SK-N-SH treated with all-trans-retinoic acid at 6 μM for 48 hours (cell line): ENCODE data around the gene RANBP1.

Experiments used
- ATAC-seq: fragments of 200-7000 bp; cut with Tn5 transposase; 3 replicates; pipeline ENCODE4 v1.9.1; 2020; ENCODE audit warnings: mild to moderate bottlenecking, moderate library complexity
- ARNTL ChIP-seq: fragments of 450-650 bp; formaldehyde crosslinking; IDR thresholded peaks from 2 replicates; pipeline ENCODE4 v1.5.0; 2020; ENCODE audit warnings: low read depth, mild to moderate bottlenecking, moderate library complexity, borderline replicate concordance
- BACH2 ChIP-seq: fragments of 250-450 bp; sonication (Bioruptor Pico); IDR thresholded peaks from 2 replicates; pipeline ENCODE4 v1.9.0; 2021; ENCODE audit warnings: mild to moderate bottlenecking, borderline replicate concordance
- CREB5 ChIP-seq: fragments of 250-450 bp; sonication (Bioruptor Pico); IDR thresholded peaks from 2 replicates; pipeline ENCODE4 v1.5.1; 2020; ENCODE audit warnings: low read depth, mild to moderate bottlenecking, moderate library complexity
- ESRRG ChIP-seq: fragments of 250-450 bp; sonication (Bioruptor Pico); IDR thresholded peaks from 2 replicates; pipeline ENCODE4 v1.6.1; 2021; ENCODE audit warnings: mild to moderate bottlenecking
- GLIS3 ChIP-seq: fragments of 250-450 bp; sonication (Bioruptor Pico); IDR thresholded peaks from 2 replicates; pipeline ENCODE4 v1.5.0; 2020; ENCODE audit warnings: mild to moderate bottlenecking, moderate library complexity
- ISL1 ChIP-seq: fragments of 250-450 bp; sonication (Bioruptor Pico); IDR thresholded peaks from 2 replicates; pipeline ENCODE4 v2.1.2; 2022; ENCODE audit warnings: mild to moderate bottlenecking, moderate library complexity
- OSR1 ChIP-seq: fragments of 250-450 bp; sonication (Bioruptor Pico); IDR thresholded peaks from 2 replicates; pipeline ENCODE4 v1.8.0; 2022; ENCODE audit warnings: moderate library complexity, mild to moderate bottlenecking, inconsistent platforms
- PATZ1 ChIP-seq: fragments of 250-450 bp; sonication (Bioruptor Pico); IDR thresholded peaks from 2 replicates; pipeline ENCODE4 v1.8.0; 2020; ENCODE audit warnings: mild to moderate bottlenecking, moderate library complexity, borderline replicate concordance
- POU6F1 ChIP-seq: fragments of 250-450 bp; sonication (Bioruptor Pico); IDR thresholded peaks from 2 replicates; pipeline ENCODE4 v1.8.0; 2021; ENCODE audit warnings: low read depth, mild to moderate bottlenecking, moderate library complexity, borderline replicate concordance
- PPARA ChIP-seq: fragments of 250-450 bp; sonication (Bioruptor Pico); IDR thresholded peaks from 2 replicates; pipeline ENCODE4 v1.5.0; 2020; ENCODE audit warnings: mild to moderate bottlenecking, borderline replicate concordance
- RARB ChIP-seq: fragments of 250-450 bp; sonication (Bioruptor Pico); IDR thresholded peaks from 2 replicates; pipeline ENCODE4 v1.8.0; 2021; ENCODE audit warnings: mild to moderate bottlenecking, moderate library complexity
- TCF4 ChIP-seq: fragments of 250-450 bp; sonication (Bioruptor Pico); IDR thresholded peaks from 2 replicates; pipeline ENCODE4 v1.8.0; 2021; ENCODE audit warnings: mild to moderate bottlenecking, moderate library complexity, borderline replicate concordance
- TOX ChIP-seq: fragments of 250-450 bp; sonication (Bioruptor Pico); IDR thresholded peaks from 2 replicates; pipeline ENCODE4 v1.8.0; 2021; ENCODE audit warnings: mild to moderate bottlenecking, moderate library complexity, borderline replicate concordance
- TSHZ2 ChIP-seq: fragments of 250-450 bp; sonication (Bioruptor Pico); IDR thresholded peaks from 2 replicates; pipeline ENCODE4 v1.5.0; 2020; ENCODE audit warnings: mild to moderate bottlenecking, moderate library complexity
- ZC3H10 ChIP-seq: fragments of 250-450 bp; sonication (Bioruptor Pico); IDR thresholded peaks from 2 replicates; pipeline ENCODE4 v1.5.1; 2021; ENCODE audit warnings: mild to moderate bottlenecking, moderate library complexity
- ZFP3 ChIP-seq: fragments of 250-450 bp; sonication (Bioruptor Pico); IDR thresholded peaks from 2 replicates; pipeline ENCODE4 v1.5.0; 2020; ENCODE audit warnings: mild to moderate bottlenecking, moderate library complexity
- ZFP30 ChIP-seq: fragments of 450-650 bp; formaldehyde crosslinking; IDR thresholded peaks from 2 replicates; pipeline ENCODE4 v1.5.0; 2022; ENCODE audit warnings: mild to moderate bottlenecking, moderate library complexity
- ZNF565 ChIP-seq: fragments of 450-650 bp; formaldehyde crosslinking; conservative IDR thresholded peaks from 2 replicates; pipeline ENCODE4 v1.5.0; 2020; ENCODE audit warnings: low read depth, mild to moderate bottlenecking, moderate library complexity
- ZNF70 ChIP-seq: fragments of 450-650 bp; formaldehyde crosslinking; IDR thresholded peaks from 2 replicates; pipeline ENCODE4 v1.5.0; 2020; ENCODE audit warnings: mild to moderate bottlenecking, moderate library complexity
- ZNF8 ChIP-seq: fragments of 450-650 bp; formaldehyde crosslinking; IDR thresholded peaks from 2 replicates; pipeline ENCODE4 v1.5.0; 2020; ENCODE audit warnings: mild to moderate bottlenecking, moderate library complexity
- TF ChIP-seq, protein P1 (sequence below): fragments of 250-450 bp; sonication (Bioruptor Pico); IDR thresholded peaks from 2 replicates; pipeline ENCODE4 v1.5.1; 2021; ENCODE audit warnings: mild to moderate bottlenecking, moderate library complexity

The RANBP1 gene

DNA sequence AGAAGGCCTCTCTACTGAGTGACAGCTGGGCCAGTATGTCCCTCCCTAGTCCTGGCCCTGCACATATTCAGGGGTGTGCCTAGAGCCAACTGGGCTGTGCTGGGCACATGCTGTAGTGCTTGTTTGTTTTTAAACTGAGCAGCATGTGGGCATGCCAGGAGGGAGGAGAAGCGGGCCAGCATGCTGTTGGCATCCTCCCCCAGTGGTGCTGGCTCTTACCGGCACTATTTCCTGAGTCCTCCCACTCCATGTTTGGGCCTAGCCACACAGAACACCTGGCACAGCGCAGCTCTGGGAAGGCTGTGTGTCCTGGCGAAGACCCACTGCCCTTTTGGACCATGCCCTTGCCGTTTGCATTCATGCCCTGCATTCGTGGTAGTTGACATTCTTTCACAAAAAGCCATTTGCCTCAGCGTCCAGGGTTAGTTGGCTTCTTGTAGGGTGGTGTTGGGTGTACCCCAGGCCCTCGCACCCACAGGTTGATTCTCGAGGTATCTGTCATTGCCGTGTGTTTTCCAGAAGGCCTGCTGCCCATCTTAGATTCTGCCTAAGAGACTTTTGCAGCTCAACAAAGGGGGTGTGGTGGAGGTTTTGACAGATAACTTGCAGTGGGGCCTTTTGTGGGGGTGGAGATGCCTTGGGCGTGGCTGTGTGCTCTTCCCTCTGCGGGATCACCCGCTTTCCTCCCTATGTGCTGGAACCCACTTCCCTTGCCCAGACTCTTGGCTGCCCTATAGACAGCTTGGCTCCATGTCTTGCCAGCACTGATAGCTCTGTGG lies 22.3 kb upstream of the RANBP1 start:
- ATAC-seq = no peak; the same call in 2 of the 3 replicates
- TF ChIP-seq TSHZ2 (CRISPR knock-in tag) = no peak
- no peak for TF ChIP-seq ZFP3 (CRISPR knock-in tag)
- TF ChIP-seq ARNTL (CRISPR knock-in tag) = no peak
- TF ChIP-seq ESRRG (CRISPR knock-in tag) = no peak
- TF ChIP-seq ZNF70 = no peak
- no peak for TF ChIP-seq POU6F1 (CRISPR knock-in tag)
- TF ChIP-seq ZFP30 = no peak
- TF ChIP-seq ZNF565 (CRISPR knock-in tag) = no peak
- no peak for TF ChIP-seq ISL1 (CRISPR knock-in tag)
- TF ChIP-seq, protein P1, sequence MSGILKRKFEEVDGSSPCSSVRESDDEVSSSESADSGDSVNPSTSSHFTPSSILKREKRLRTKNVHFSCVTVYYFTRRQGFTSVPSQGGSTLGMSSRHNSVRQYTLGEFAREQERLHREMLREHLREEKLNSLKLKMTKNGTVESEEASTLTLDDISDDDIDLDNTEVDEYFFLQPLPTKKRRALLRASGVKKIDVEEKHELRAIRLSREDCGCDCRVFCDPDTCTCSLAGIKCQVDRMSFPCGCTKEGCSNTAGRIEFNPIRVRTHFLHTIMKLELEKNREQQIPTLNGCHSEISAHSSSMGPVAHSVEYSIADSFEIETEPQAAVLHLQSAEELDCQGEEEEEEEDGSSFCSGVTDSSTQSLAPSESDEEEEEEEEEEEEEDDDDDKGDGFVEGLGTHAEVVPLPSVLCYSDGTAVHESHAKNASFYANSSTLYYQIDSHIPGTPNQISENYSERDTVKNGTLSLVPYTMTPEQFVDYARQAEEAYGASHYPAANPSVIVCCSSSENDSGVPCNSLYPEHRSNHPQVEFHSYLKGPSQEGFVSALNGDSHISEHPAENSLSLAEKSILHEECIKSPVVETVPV = no peak
- TF ChIP-seq RARB (CRISPR knock-in tag) = no peak
- no peak for TF ChIP-seq ZNF8 (CRISPR knock-in tag)

GRCh38 chr22:20094197-20094807 lies 21.6 kb upstream of the RANBP1 start:
- ATAC-seq = no peak
- TF ChIP-seq RARB (CRISPR knock-in tag) (no peak), POU6F1 (CRISPR knock-in tag) (no peak), TCF4 (no peak), ZFP30 (no peak), TOX (no peak), ZC3H10 (CRISPR knock-in tag) (no peak), BACH2 (CRISPR knock-in tag) (no peak), PPARA (CRISPR knock-in tag) (no peak), ZNF8 (CRISPR knock-in tag) (no peak), GLIS3 (CRISPR knock-in tag) (no peak), CREB5 (CRISPR knock-in tag) (no peak), PATZ1 (CRISPR knock-in tag) (no peak), ESRRG (CRISPR knock-in tag) (no peak), TSHZ2 (CRISPR knock-in tag) (no peak), OSR1 (no peak)
- TF ChIP-seq, protein P1 = no peak
